ENCODE data around the gene TADA3.

TADA3 gene

GRCh38 chr3:9809615-9810432 is 17.6 kb upstream of the TADA3 start, which contains the start of gene TTLL3:
Gene TTLL3, plus strand, starts transcription at chr3:9810262. Its CDS starts 400 bp downstream, at chr3:9810662.
- DNase-seq (ENCODE audit: low read depth) = peak; percentile 43

- DNase-seq (ENCODE audit: low read depth) = no peak
Observed at GRCh38 chr3:9809239-9809614, 17.0 kb upstream of the TADA3 start.

- DNase-seq (ENCODE audit: low read depth) = peak; percentile 43
Observed at GRCh38 chr3:9808345-9809037, 16.2 kb upstream of the TADA3 start.

- DNase-seq (ENCODE audit: low read depth) = no peak
Observed at GRCh38 chr3:9807981-9808344, 15.7 kb upstream of the TADA3 start.

- DNase-seq (ENCODE audit: low read depth) = no peak
Observed at GRCh38 chr3:9806688-9807589, 14.7 kb upstream of the TADA3 start.

GRCh38 chr3:9806137-9806536 is 13.9 kb upstream of the TADA3 start:
- DNase-seq (ENCODE audit: low read depth) = no peak

- DNase-seq (ENCODE audit: low read depth) = no peak
Observed at GRCh38 chr3:9804996-9805395, 12.7 kb upstream of the TADA3 start.

- no peak for DNase-seq (ENCODE audit: low read depth)
Observed at GRCh38 chr3:9803494-9803893, 11.2 kb upstream of the TADA3 start.

- DNase-seq (ENCODE audit: low read depth) = no peak
Observed at GRCh38 chr3:9800529-9800928, 8.3 kb upstream of the TADA3 start.

GRCh38 chr3:9797196-9797945 is 5.1 kb upstream of the TADA3 start:
- DNase-seq (ENCODE audit: low read depth) = no peak

- no peak for DNase-seq (ENCODE audit: low read depth)
Observed at GRCh38 chr3:9795207-9795606, 2.9 kb upstream of the TADA3 start.

GRCh38 chr3:9794400-9794799 is 2.1 kb upstream of the TADA3 start:
- DNase-seq (ENCODE audit: low read depth) = no peak

- no peak for DNase-seq (ENCODE audit: low read depth)
Observed at GRCh38 chr3:9793161-9793781, 998 bp upstream of the TADA3 start.

GRCh38 chr3:9791790-9792404 is 376 bp downstream of the TADA3 start:
- no peak for DNase-seq (ENCODE audit: low read depth)

- DNase-seq (ENCODE audit: low read depth) = no peak
Observed at GRCh38 chr3:9791127-9791526, 1.1 kb downstream of the TADA3 start.

GRCh38 chr3:9787714-9788113 is 4.6 kb downstream of the TADA3 start:
- DNase-seq (ENCODE audit: low read depth) = peak; percentile 33

- DNase-seq (ENCODE audit: low read depth) = no peak
Observed at GRCh38 chr3:9786825-9787669, 5.2 kb downstream of the TADA3 start.

GRCh38 chr3:9786209-9786739 is 6.0 kb downstream of the TADA3 start:
- DNase-seq (ENCODE audit: low read depth) = no peak

GRCh38 chr3:9785602-9786001 is 6.7 kb downstream of the TADA3 start:
- DNase-seq (ENCODE audit: low read depth) = no peak

- DNase-seq (ENCODE audit: low read depth) = no peak
Observed at GRCh38 chr3:9784965-9785364, 7.3 kb downstream of the TADA3 start.
